GM18873 (cell line): ENCODE measurements around the gene ARAF.

Experiments
- ATAC-seq: cut with Tn5 transposase; IDR thresholded peaks from one replicate; pipeline ENCODE4 v1.9.1; 2021; ENCODE audit warnings: mild to moderate bottlenecking, moderate library complexity, moderate number of reproducible peaks; ENCODE audit not compliant: unreplicated experiment, low FRiP score

ARAF gene

DNA sequence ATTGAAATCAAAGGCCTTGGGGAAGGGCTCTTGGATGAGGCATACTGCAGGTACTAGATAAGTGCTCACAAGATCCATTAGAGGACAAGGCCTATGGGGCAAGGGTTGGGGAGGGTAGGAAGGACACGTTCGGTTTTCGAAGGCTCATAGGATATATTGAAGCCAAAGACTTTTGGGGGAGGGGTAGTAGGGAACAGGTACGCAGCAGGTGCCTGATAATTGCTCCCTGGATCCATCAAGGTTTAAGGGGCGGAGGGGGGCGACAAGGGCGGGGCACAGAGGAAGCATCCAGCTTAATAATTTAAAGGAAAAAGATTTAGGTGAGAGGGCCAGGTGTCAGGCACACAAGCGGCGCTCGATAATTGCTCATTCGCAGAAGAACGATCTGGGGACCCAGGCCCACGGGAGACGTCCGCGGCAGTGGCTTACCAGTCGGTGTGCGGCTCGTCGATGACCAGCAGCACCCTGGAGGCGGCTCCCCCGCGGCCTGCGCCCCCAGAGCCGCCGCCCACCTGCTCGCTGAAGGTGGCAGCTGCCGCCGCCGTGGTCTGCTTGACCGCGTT is 58.0 kb downstream of the ARAF start:
- ATAC-seq: no peak

DNA sequence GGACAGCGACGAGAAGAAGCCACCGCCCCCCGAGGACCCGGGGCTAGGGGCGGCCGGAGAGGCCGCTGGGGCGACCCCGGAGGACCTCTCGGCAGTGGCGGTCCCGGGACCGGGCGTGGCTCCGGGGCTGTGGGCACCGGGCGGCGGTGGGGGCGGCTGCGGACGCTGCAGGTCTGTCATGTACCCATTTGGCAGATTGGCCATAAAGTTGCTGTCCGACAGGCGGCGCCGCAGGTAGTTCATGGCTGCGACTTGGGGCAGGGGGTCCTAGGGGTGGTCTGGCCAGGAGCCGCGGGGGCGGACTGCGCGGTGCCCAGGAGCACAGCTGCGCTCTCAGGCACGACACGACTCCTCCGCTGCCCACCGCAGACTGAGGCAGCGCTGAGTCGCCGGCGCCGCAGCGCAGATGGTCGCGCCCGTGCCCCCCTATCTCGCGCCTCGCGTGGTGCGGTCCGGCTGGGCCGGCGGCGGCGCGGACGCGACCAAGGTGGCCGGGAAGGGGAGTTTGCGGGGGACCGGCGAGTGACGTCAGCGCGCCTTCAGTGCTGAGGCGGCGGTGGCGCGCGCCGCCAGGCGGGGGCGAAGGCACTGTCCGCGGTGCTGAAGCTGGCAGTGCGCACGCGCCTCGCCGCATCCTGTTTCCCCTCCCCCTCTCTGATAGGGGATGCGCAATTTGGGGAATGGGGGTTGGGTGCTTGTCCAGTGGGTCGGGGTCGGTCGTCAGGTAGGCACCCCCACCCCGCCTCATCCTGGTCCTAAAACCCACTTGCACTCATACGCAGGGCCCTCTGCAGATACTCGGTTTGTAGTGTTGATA is 58.7 kb downstream of the ARAF start, which contains the start of gene SYN1:
Gene SYN1, minus strand, starts transcription at position 372 of the 817 bp plus-strand sequence. Its CDS starts 129 bp downstream, at position 243.
- ATAC-seq: no peak

DNA sequence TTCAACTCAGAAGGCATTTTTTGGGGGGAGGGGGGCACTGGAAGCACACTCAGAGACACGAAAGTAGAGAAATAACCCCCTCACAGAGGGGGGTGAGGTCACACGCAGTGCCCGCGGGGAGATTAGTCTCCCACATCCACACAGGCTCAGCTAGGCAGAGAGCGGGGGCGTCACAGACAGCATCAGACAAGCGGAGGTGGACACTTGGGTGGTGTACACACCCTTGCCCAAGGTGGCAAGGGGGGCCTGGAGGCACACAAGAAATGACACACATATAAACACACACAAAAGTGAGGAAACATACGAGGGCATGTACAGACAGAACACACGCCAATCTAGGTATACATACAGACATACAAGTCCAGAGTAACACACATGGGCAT is 59.3 kb downstream of the ARAF start:
- no peak for ATAC-seq
